ENCODE results near the gene RFFL.
"Not testable (repeated sequence)": the region's sequence is repeated elsewhere in the genome, so short reads cannot be mapped to it uniquely, and the experiment has no call there.

RFFL gene

GRCh38 chr17:35048685-35049379, 14.7 kb downstream of the RFFL start:
- no peak for DNase-seq (ENCODE audit: low spot score)

DNA sequence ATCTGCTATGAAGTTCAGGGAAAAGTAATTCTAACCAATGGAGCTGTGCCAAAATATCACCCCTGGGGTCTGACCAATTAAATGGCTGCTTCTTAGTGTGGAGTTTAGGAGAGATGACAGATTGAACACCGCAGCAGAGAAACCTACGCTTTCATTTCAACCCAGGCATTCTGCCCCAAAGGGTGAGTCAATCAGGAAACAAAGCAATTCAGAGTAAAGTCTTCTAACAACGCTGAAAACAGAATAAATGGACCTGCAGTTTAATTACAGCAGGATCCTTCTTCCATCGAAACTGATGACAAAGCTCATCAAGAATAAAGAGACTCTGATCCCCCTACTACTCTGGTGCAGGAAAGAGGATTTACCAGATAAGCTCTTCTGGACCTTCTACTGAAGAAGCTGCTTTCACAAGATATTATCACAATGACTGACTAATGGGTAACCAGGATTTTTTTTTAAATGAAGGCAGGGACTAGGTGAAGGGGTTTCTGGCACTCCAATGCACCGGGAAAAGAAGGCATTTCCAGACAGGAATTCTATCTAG, 16.7 kb downstream of the RFFL start:
- DNase-seq (ENCODE audit: low spot score), result peak; percentile 94

DNA sequence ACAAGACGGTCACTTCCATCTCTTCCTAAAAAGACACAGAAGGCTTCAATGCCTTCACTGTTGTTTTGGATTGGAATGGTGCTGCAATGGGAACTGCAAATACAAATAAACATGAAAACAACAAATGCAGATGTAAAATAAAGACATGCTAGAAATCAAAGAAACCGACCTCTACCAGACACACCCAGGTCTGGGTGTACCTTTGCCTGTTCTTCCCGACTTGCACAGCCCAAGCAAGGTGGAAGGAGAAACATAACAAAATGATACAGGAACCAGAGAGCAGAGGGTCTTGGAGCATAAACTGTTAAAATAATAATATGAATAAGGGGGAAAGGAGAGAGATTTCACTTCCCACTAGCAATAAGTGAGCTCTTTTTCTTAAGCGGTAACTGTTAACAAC, 17.3 kb downstream of the RFFL start:
- DNase-seq (ENCODE audit: low spot score), result no peak

- DNase-seq (ENCODE audit: low spot score), result not testable (repeated sequence)
Observed at GRCh38 chr17:35045458-35045979, 18.0 kb downstream of the RFFL start.

DNA sequence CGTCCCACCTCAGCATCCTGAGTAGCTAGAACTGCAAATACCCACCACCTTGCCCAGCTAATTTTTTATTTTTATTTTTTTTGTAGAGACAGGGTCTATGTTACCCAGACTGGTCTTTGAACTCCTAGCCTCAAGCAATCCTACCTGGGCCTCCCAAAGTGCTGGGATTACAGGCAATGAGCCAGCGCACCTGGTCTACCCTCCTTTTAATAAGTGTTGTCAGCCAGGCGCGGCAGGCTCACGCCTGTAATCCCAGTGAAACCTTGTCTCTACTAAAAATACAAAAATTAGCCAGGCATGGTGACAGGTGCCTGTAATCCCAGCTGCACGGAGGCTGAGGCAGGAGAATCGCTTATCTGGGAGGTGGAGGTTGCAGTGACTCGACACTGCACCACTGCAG, 19.3 kb downstream of the RFFL start:
- DNase-seq (ENCODE audit: low spot score), result no peak

DNA sequence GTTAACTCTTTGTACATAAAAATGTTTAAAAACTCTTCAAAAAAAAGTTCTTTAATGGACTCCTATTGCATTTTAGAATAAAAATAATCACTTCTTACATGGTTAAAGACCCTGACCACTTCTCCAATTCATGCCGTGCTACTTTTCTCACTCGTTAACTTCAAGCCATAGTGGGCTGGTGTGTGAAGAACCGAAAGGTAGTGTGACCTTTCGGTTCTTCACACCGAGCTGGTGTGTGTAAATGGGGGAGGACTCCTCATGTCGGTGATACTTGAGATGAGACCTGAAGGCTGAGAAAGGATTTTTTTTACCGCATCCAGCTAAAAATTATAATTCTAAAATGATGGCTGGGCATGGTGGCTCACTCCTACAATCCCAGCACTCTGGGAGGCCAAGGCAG, 22.1 kb downstream of the RFFL start:
- no peak for DNase-seq (ENCODE audit: low spot score)

GRCh38 chr17:35038453-35038852, 25.1 kb downstream of the RFFL start:
- DNase-seq (ENCODE audit: low spot score), result no peak

DNA sequence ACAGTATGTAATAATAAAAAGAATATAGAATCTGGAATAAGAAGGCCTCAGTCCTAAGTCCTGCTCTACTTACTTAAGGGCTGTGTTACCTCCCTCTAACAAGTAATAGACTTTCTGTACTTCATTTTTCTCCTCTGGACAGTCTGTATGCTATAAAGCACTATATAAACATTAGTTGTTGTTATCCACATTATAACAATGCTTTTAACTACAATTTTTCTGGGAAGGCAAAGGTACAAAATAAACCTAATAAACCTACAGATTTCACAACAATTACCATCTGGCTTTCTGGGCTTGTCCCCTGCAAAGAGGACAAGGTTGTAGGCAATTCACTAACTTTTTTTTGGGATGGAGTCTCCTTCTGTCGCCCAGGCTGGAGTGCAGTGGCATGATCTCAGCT, 32.7 kb downstream of the RFFL start:
- DNase-seq (ENCODE audit: low spot score), result no peak

- DNase-seq (ENCODE audit: low spot score), result no peak
Observed at GRCh38 chr17:35028531-35029262, 34.8 kb downstream of the RFFL start.

GRCh38 chr17:35028097-35028496, 35.4 kb downstream of the RFFL start:
- DNase-seq (ENCODE audit: low spot score), result not testable (repeated sequence)

- no peak for DNase-seq (ENCODE audit: low spot score)
Observed at GRCh38 chr17:35025541-35025940, 38.0 kb downstream of the RFFL start.

- DNase-seq (ENCODE audit: low spot score), result no peak
Observed at GRCh38 chr17:35023538-35023937, 40.0 kb downstream of the RFFL start.

DNA sequence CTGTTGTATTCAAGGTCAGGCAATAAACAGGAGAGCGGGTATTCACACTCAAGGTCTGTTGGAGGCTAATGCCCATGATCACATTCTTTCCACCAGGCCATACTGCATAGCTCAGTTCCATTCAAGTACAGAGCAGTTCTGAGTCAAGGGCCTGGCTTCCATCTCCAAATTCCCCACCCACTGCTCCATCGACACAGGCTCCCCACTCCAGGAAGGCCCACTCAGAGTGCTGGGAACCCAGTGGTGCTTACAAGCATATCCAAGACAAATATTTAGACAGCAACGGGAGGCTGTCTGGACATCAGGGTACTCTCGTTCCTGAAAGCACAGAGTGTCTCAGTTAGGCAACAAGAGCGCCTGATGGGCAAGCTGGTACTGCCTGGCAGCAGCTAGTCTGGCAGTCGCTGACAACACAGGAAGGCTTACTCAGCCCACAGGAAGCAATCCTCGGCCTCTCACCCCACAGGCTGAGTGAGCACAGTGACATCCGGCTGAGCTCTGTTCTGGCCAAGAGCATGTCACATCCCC, 40.9 kb downstream of the RFFL start:
- peak; percentile 84 for DNase-seq (ENCODE audit: low spot score)

GRCh38 chr17:35021520-35022380, 41.8 kb downstream of the RFFL start:
- DNase-seq (ENCODE audit: low spot score), result no peak

- DNase-seq (ENCODE audit: low spot score), result no peak
Observed at GRCh38 chr17:35019386-35020179, 43.9 kb downstream of the RFFL start.

- no peak for DNase-seq (ENCODE audit: low spot score)
Observed at GRCh38 chr17:35018814-35019213, 44.7 kb downstream of the RFFL start.

GRCh38 chr17:35017021-35017420, 46.5 kb downstream of the RFFL start:
- DNase-seq (ENCODE audit: low spot score), result no peak

GRCh38 chr17:35016369-35016768, 47.1 kb downstream of the RFFL start:
- no peak for DNase-seq (ENCODE audit: low spot score)

DNA sequence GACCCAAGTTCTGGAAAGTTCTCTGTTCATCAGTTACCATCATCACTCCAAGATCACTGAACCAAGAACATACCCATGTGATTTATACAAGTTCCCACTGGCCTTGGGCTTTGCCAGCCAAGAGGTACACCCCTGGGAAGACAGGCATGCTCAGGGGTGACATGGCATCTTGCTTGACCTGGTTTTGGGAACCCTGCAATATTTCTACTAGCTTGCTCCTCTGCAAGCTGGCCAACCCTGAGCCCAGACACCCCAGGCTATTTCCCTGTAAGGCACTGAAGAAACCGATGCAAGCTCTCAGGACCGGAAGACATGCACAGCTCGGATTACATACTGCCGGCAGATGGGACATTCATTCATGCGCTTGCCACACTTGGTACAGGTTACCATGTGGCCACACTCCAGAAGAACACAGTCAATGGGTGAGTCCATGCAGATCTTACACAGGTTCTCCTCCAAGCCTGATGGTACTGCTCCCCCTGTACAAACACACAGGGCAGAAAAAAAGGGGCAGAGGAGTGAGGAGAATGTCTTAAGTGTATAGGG, 51.8 kb downstream of the RFFL start:
- no peak for DNase-seq (ENCODE audit: low spot score)

GRCh38 chr17:35010093-35010492, 53.4 kb downstream of the RFFL start:
- DNase-seq (ENCODE audit: low spot score), result no peak

DNA sequence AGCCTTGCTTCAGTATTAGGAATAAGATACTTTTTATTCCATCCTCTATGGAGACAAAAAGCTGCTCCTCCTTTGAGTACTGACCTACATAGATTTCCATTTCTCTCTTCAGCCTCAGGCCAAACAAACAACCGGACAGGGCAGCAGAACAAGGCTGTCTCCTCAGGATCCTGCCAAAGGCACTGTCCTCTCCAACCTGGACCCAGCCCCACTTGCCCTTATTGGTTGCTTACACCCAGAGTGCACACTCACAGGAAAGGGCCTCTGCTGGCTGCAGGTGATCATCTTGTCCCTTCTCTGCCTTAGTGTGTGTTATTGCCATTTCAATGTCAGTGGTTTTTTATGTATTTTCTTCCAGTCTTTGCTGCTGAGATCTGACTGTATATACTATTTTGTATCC, 56.5 kb downstream of the RFFL start:
- DNase-seq (ENCODE audit: low spot score), result no peak

All from CD4-positive, alpha-beta T cell treated with Interleukin-2 at 100 ng/mL for 4 hours (primary cell).